HepG2 (cell line): ENCODE results near the gene NIP7. TPM values are rescaled to one million over a fixed set of nuclear protein-coding genes. Genes with fewer than 3 reads are reported as not detected.
A peak's percentile ranks its signal among the peaks of the same experiment; 100 is the strongest.

Experiments
- ATRX ChIP-seq: sonication (generic); formaldehyde crosslinking; IDR thresholded peaks from 2 replicates; pipeline ENCODE4 v1.4.0; 2020; ENCODE audit warnings: missing genetic modification reagents, borderline replicate concordance
- FLYWCH1 ChIP-seq: sonication (generic); formaldehyde crosslinking; IDR thresholded peaks from 2 replicates; pipeline ENCODE4 v1.8.1; 2023; ENCODE audit warnings: mild to moderate bottlenecking, missing genetic modification reagents
- HCFC1 ChIP-seq: fragments of 150-350 bp; IDR thresholded peaks from 2 replicates; pipeline ENCODE4 v1.6.1; 2014; ENCODE audit warnings: low read depth, low read length
- HDAC2 ChIP-seq: sonication (generic); formaldehyde crosslinking; IDR thresholded peaks from 2 replicates; pipeline ENCODE4 v1.4.0; 2020; ENCODE audit warnings: missing genetic modification reagents
- KAT8 ChIP-seq: IDR thresholded peaks from 2 replicates; pipeline ENCODE4 v1.6.1; 2016; ENCODE audit warnings: missing genetic modification reagents, missing compliant biosample characterization
- PCBP2 ChIP-seq: fragments of 200-400 bp; formaldehyde crosslinking; optimal IDR thresholded peaks from 2 replicates; pipeline ENCODE3; 2018; ENCODE audit warnings: low read length, low read depth; ENCODE audit not compliant: poor library complexity, severe bottlenecking
- SIX4 ChIP-seq: sonication (generic); formaldehyde crosslinking; IDR thresholded peaks from 2 replicates; pipeline ENCODE4 v1.4.0; 2020; ENCODE audit warnings: missing genetic modification reagents
- TBX2 ChIP-seq: sonication (generic); formaldehyde crosslinking; IDR thresholded peaks from 2 replicates; pipeline ENCODE4 v1.5.0; 2020; ENCODE audit warnings: missing genetic modification reagents, mild to moderate bottlenecking, borderline replicate concordance
- ZBTB7B ChIP-seq: sonication (generic); formaldehyde crosslinking; IDR thresholded peaks from 2 replicates; pipeline ENCODE4 v1.4.0; 2020; ENCODE audit warnings: missing genetic modification reagents
- ZFP36 ChIP-seq: fragments of 150-350 bp; IDR thresholded peaks from 2 replicates; pipeline ENCODE4 v1.6.1; 2018; ENCODE audit warnings: borderline replicate concordance, low read length, low read depth; ENCODE audit not compliant: partially characterized antibody
- ZNF12 ChIP-seq: sonication (generic); formaldehyde crosslinking; IDR thresholded peaks from 2 replicates; pipeline ENCODE4 v1.5.0; 2020; ENCODE audit warnings: missing genetic modification reagents
- ZNF577 ChIP-seq: sonication (generic); formaldehyde crosslinking; IDR thresholded peaks from 2 replicates; pipeline ENCODE4 v1.4.0; 2020; ENCODE audit warnings: mild to moderate bottlenecking, low read depth, missing genetic modification reagents, borderline replicate concordance
- ZNF652 ChIP-seq: IDR thresholded peaks from 2 replicates; pipeline ENCODE4 v1.6.1; 2016; ENCODE audit warnings: low read depth, borderline replicate concordance
- ZNF850 ChIP-seq: sonication (generic); formaldehyde crosslinking; conservative IDR thresholded peaks from 2 replicates; pipeline ENCODE4 v1.9.0; 2021; ENCODE audit warnings: mild to moderate bottlenecking, missing genetic modification reagents
- polyA plus RNA-seq, 8 experiments: library from polyadenylated mRNA; depleted of rRNA in 3 of 8; stranded (reverse) in 7 of 8; unstranded in 1 of 8; fragments of >200 nt; fragmentation: Illumina TruSeq in 4 of 8; extraction: Trizol in 4 of 8; gene quantifications; 2 replicates each; pipeline versions ENCODE4 v1.2.1 to v1.2.3, GENCODE V29; 2011 to 2016; ENCODE audit warnings: low read depth in 4 of 8, missing spikeins in 1 of 8, mixed read lengths in 1 of 8; ENCODE audit not compliant: insufficient read depth in 1 of 8
- total RNA-seq, 5 experiments: library from RNA; depleted of rRNA; stranded (reverse); fragments of >200 nt; fragmentation: Illumina TruSeq; extraction: Trizol; gene quantifications; 2 replicates each; pipeline ENCODE4 v1.2.3, GENCODE V29; 2016; ENCODE audit warnings: low read depth in 1 of 5
- TF ChIP-seq, protein P1 (sequence below): sonication (generic); formaldehyde crosslinking; IDR thresholded peaks from 2 replicates; pipeline ENCODE4 v1.4.0; 2020; ENCODE audit warnings: low read depth, mild to moderate bottlenecking, missing genetic modification reagents
- TF ChIP-seq, protein P2 (sequence below): sonication (generic); formaldehyde crosslinking; IDR thresholded peaks from 2 replicates; pipeline ENCODE4 v1.4.0; 2020; ENCODE audit warnings: missing genetic modification reagents, mild to moderate bottlenecking, borderline replicate concordance
- TF ChIP-seq, protein P3 (sequence below): sonication (generic); IDR thresholded peaks from 2 replicates; pipeline ENCODE4 v1.6.1; 2016; ENCODE audit warnings: low read depth, borderline replicate concordance
- TF ChIP-seq, protein P4 (sequence below): sonication (generic); formaldehyde crosslinking; IDR thresholded peaks from 2 replicates; pipeline ENCODE4 v1.4.0; 2020; ENCODE audit warnings: low read depth, missing genetic modification reagents
- TF ChIP-seq, protein P5 (sequence below): sonication (generic); formaldehyde crosslinking; IDR thresholded peaks from 2 replicates; pipeline ENCODE4 v1.5.0; 2020; ENCODE audit warnings: missing genetic modification reagents, mild to moderate bottlenecking, borderline replicate concordance

The NIP7 gene
- total and polyA plus RNA-seq, 2 of the 13 experiments (the other 11 are each of a cell fraction or from before 2014, with no cell fraction given), result 15.3 to 114 TPM

DNA sequence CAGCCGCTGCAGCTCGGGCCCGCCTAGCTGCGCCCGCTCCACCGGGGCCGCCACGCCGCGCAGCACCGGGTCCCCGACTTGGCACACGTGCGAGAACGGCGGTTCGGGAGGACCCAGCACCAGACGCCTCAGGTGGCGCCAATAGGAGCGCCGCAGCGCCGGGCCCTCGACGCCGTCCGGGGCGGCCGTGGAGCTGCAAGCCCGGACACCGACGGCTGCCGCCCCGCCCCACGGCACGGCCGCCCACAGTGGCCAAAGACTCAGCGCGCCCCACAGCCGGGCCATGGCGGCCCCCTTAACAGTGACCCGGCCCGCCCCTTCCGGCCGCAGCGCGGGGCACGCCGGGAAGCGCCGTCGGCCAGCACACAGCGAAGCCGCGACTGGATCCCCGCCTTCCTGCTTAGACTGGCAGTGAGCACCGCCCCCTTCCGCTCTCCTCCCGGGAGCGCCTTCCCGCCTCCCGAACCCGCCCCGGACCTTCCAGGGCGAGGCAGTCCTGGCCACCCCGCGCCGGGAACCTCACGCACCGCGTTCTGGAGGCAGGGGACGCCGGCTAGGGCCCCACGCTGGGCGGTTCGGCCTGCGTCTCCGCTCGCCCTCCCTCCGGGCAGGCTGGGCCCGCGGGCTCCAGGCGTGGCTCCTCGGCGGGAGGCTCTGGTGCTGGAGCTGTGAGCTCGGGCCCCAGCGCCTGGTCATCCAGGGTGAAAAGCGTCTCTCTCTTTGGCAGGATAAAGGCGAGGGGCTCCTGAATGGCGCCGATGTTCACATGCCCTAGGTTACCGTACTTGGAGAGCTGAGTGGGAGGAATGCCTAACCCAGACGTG lies 9.1 kb upstream of the NIP7 start, which contains the start of gene PDF (continued):
- TF ChIP-seq FLYWCH1 (CRISPR knock-in tag), result no peak
- TF ChIP-seq TBX2 (CRISPR knock-in tag), result peak; percentile 87
- TF ChIP-seq, protein P1, sequence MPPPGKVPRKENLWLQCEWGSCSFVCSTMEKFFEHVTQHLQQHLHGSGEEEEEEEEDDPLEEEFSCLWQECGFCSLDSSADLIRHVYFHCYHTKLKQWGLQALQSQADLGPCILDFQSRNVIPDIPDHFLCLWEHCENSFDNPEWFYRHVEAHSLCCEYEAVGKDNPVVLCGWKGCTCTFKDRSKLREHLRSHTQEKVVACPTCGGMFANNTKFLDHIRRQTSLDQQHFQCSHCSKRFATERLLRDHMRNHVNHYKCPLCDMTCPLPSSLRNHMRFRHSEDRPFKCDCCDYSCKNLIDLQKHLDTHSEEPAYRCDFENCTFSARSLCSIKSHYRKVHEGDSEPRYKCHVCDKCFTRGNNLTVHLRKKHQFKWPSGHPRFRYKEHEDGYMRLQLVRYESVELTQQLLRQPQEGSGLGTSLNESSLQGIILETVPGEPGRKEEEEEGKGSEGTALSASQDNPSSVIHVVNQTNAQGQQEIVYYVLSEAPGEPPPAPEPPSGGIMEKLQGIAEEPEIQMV, result peak; percentile 25; the same call in 1 of the 2 replicates
- TF ChIP-seq HDAC2, result peak; percentile 82
- TF ChIP-seq ZFP36, result no peak
- peak; percentile 94 for TF ChIP-seq KAT8 (CRISPR knock-in tag)
- TF ChIP-seq, protein P2, sequence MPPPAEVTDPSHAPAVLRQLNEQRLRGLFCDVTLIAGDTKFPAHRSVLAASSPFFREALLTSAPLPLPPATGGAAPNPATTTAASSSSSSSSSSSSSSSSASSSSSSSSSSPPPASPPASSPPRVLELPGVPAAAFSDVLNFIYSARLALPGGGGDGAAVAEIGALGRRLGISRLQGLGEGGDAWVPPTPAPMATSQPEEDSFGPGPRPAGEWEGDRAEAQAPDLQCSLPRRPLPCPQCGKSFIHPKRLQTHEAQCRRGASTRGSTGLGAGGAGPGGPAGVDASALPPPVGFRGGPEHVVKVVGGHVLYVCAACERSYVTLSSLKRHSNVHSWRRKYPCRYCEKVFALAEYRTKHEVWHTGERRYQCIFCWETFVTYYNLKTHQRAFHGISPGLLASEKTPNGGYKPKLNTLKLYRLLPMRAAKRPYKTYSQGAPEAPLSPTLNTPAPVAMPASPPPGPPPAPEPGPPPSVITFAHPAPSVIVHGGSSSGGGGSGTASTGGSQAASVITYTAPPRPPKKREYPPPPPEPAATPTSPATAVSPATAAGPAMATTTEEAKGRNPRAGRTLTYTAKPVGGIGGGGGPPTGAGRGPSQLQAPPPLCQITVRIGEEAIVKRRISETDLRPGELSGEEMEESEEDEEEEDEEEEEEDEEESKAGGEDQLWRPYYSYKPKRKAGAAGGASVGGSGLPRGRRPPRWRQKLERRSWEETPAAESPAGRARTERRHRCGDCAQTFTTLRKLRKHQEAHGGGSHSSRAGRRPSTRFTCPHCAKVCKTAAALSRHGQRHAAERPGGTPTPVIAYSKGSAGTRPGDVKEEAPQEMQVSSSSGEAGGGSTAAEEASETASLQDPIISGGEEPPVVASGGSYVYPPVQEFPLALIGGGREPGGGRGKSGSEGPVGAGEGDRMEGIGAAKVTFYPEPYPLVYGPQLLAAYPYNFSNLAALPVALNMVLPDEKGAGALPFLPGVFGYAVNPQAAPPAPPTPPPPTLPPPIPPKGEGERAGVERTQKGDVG (CRISPR knock-in tag), result no peak; the same call in 1 of the 2 replicates
- no peak for TF ChIP-seq ZNF577 (CRISPR knock-in tag)
- TF ChIP-seq, protein P3, sequence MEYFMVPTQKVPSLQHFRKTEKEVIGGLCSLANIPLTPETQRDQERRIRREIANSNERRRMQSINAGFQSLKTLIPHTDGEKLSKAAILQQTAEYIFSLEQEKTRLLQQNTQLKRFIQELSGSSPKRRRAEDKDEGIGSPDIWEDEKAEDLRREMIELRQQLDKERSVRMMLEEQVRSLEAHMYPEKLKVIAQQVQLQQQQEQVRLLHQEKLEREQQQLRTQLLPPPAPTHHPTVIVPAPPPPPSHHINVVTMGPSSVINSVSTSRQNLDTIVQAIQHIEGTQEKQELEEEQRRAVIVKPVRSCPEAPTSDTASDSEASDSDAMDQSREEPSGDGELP, result peak; percentile 44; the same call in 1 of the 2 replicates
- TF ChIP-seq ZBTB7B (CRISPR knock-in tag), result peak; percentile 39; the same call in 1 of the 2 replicates
- TF ChIP-seq ZNF850 (CRISPR knock-in tag), result no peak
- peak; percentile 63; the same call in 1 of the 2 replicates for TF ChIP-seq HCFC1
- TF ChIP-seq ZNF12 (CRISPR knock-in tag), result no peak
- no peak for TF ChIP-seq ATRX (CRISPR knock-in tag)
- 0 out of 2 replicates have a peak, but pooled peaks have one; percentile 32 for TF ChIP-seq ZNF652 (CRISPR knock-in tag)
- TF ChIP-seq PCBP2, result no peak
- TF ChIP-seq SIX4, result 0 out of 2 replicates have a peak, but pooled peaks have one; percentile 23
- TF ChIP-seq, protein P4, sequence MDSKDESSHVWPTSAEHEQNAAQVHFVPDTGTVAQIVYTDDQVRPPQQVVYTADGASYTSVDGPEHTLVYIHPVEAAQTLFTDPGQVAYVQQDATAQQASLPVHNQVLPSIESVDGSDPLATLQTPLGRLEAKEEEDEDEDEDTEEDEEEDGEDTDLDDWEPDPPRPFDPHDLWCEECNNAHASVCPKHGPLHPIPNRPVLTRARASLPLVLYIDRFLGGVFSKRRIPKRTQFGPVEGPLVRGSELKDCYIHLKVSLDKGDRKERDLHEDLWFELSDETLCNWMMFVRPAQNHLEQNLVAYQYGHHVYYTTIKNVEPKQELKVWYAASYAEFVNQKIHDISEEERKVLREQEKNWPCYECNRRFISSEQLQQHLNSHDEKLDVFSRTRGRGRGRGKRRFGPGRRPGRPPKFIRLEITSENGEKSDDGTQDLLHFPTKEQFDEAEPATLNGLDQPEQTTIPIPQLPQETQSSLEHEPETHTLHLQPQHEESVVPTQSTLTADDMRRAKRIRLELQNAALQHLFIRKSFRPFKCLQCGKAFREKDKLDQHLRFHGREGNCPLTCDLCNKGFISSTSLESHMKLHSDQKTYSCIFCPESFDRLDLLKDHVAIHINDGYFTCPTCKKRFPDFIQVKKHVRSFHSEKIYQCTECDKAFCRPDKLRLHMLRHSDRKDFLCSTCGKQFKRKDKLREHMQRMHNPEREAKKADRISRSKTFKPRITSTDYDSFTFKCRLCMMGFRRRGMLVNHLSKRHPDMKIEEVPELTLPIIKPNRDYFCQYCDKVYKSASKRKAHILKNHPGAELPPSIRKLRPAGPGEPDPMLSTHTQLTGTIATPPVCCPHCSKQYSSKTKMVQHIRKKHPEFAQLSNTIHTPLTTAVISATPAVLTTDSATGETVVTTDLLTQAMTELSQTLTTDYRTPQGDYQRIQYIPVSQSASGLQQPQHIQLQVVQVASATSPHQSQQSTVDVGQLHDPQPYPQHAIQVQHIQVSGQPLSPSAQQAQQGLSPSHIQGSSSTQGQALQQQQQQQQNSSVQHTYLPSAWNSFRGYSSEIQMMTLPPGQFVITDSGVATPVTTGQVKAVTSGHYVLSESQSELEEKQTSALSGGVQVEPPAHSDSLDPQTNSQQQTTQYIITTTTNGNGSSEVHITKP (CRISPR knock-in tag), result no peak; the same call in 1 of the 2 replicates
- TF ChIP-seq, protein P5, sequence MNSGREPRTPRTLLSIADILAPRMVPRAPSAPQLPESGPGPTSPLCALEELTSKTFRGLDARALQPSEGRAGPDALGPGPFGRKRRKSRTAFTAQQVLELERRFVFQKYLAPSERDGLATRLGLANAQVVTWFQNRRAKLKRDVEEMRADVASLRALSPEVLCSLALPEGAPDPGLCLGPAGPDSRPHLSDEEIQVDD, result no peak
